Effector CD8-positive, alpha-beta T cell (primary cell): ENCODE data around the gene OTUD4.
"Not testable (repeated sequence)": the region's sequence is repeated elsewhere in the genome, so short reads cannot be mapped to it uniquely, and the experiment has no call there.

Experiments
- DNase-seq: peaks from one replicate; lab custom pipeline; 2025; lab: John Stamatoyannopoulos, UW

OTUD4 gene

DNA sequence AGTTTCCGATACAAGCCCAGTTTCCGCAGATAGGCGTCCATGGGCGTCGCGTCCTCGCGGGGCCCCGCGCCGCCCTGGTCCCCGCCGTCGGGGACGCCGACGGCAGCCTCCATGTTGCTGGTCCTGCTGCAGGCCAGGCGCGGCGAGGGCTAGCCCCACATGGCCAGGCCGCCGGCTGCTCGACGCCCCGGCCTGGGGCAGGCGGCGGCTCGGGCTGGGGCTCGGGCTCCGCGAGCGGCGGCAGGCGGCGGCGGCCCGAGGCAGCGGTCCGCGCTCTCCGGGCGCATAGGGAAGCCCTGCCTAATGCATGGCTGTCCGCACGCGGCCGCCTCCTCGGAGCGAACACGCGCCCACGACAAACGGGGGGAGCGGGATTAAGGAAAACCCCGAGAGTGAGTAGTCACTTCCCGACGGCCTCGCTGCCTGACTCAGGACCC, 510 bp downstream of the OTUD4 start:
- not testable (repeated sequence) for DNase-seq

DNA sequence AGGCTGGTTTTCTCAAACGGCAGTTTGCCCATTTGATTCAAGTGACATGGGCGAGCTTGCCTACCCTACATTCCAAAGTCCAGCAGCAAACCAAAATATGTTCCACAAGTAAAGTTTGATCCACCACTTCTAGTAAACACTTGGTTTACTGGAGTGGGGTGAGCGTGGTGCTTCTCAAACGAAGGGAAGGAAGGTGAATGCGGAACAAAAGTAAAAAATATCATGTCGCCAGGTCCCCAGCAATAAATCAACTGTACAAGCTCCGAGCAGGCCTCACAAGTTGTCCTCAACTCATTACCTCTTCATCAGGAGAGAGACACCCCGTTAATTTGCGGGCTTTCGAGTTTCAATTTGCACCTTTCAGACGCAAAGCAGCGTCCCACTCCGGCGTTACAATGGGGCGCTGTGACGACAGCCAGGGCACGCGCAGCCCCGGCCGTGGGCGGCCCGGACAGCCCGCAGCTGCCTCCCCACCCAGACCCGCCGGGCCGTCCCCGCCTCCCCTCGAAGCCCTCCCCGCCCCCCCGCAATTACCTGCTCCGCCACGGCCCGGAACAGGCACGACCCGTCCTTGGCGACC, 1.0 kb downstream of the OTUD4 start:
- peak; percentile 53 for DNase-seq

DNA sequence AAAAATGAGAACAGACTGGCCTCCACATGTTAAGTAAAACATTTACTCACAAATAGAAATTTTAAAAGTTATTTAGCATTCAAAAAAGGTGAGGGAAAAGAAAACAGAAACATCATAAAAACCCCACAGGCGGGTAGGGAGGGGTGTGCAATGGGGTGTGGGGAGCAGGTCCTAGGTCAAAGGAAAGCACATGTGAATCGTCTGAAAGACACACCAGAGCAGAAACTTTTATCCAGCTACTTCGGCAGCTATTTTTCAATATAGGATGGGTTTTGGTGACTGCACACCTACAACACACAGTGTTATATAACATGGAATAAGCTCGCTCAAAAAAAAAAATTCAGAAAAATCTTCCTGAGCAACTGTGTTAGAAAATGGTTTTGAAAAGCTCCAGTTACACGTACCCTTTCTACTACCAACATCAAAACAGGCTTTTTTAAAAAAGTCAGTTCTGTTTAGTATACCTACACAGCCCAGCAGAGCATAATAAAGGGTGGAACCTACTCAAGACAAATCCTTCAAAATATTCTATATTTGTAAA, 1.6 kb downstream of the OTUD4 start:
- no peak for DNase-seq

DNA sequence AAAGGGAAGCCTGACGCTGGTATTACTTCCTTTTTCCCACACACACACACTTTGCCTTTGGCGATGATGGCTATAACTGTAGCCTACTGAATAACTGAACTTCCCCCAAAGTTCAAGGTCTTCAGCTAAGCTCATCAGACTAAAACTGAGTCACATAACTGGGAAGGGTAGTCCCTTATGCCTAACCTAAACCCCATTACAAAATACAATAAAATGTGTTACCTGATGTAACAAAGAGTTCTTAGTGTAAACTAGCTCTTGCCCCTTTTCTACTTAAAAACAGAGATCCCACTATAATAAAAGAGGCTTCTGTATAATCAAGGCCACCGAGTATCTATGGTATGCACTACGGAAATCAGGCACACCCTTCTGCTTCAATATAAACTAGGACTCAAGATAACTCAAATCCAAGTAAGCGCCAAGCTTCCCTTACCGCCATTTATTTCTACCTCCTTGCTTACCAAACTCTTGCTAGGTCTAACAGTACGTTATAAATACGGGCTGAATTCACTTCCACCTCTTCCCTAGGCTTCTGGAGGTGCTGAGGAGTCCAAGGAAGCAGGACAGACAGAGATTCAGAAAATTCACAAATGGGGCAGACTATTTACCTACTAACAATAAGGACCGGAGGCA, 2.4 kb downstream of the OTUD4 start:
- no peak for DNase-seq

DNA sequence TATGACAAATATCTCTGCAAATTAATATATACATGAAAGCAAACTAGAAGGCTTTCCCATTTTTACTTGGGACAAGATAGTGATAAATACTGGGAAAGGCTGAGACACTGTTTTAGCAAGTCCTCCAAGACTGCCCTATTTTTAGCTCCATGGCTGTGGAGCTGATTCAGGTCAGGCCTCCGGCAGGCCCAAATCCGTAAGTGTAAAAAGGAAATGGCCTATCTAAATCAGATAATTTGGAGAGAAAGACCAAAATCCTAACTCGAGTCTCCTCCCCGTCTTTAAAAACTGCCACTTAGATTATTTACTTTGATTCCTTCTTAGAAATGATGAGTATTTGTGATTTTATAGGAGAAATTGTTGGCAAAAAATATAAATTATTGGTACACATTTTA, 2.9 kb downstream of the OTUD4 start:
- DNase-seq = no peak

DNA sequence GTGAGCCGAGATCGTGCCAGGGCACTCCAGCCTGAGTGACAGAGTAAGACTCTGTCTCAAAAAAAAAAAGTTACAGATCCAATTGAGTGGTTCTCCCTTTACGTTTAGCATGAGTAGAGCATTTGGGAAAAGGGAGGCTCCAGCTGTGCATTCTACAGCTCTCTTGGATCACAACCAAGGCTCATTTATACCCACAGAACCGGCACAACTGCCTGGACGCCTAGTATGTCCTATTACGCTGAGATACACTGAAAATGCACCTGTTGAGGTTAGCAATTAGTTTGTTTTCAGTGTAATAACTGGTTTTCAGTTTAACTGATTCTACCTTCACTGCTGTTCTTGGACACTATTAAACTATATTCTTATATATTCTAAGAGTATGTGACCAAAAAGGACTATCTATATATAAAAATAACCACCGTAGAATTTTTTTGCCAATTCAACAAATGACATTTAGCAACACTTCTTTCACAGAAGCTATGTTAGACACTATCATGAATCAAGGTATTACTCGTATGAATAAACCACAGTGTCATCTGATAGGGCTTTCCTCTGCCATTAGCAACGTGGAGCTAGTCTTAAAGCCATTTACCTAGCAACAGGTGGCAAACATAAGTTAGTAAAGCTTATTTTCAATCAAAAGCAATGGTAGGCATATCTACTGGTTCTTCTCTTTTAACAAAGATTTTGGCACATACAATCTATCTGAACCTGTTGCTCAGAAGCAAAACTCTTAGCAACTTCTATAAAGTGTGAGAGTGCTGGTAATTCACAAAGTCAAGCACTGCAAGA, 3.6 kb downstream of the OTUD4 start:
- no peak for DNase-seq

DNA sequence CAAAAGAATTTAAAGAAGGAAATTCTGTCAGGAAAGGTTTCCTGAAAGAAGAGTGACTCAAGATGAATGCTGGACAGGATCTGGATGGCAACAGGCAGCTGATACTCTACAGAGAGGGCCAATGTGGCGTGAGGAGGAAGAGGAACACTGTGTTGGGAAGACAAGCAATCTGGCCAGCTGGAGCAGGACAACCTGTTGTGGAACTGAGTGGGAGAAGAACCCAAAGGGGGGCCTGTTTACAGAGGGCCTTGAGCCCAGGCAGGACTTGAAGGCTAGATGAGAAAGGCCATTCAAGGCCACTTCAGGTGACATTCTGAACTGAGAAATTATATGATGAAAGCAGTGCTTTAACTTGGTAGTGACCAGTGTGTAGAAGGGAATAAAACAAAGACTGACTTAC, 8.5 kb downstream of the OTUD4 start:
- no peak for DNase-seq

DNA sequence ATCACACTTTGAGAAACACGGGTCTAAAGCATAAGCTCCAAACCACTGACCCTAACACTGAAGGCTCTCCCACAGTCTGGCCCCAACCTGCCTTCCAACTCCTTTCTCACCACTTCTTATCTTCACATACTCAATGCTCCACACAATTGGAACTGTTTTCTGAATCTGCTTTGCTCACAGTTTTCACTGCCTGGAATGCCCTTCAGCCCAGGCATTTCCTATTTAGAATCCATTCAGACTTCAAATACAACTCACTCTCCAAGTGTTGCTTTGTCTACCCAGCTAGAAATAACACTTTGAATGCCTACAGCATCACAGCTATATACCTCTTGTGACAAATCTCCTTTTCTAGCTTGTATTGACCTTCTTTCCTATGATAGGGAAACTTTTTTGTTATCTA, 10.2 kb downstream of the OTUD4 start:
- DNase-seq = no peak

DNA sequence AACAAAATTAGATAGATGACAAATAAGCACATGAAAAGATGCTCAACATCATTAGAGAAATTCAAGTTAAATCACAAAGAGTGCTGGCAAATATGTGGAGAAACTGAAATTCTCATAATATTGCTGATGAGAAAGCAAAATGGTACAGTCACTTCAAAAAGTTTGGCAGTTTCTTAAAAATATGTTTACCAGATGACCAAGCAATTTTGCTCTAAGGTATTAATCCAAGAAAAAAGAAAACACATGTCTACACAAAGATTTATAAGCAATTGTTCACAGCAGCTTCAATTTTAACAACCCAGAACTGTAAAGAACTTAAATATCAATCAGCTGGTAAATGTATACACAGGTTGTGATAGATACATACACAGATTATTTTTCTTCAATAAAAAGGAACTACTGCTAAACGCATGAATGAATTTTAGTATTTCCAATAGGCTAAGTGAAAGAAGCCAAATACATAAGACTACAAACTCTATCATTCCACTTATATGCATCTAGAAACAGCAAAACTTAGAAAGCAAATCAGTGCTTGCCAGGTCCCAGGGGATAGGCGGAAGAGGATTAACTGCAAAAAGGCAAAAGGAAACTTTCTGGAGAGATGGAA, 11.7 kb downstream of the OTUD4 start:
- no peak for DNase-seq

DNA sequence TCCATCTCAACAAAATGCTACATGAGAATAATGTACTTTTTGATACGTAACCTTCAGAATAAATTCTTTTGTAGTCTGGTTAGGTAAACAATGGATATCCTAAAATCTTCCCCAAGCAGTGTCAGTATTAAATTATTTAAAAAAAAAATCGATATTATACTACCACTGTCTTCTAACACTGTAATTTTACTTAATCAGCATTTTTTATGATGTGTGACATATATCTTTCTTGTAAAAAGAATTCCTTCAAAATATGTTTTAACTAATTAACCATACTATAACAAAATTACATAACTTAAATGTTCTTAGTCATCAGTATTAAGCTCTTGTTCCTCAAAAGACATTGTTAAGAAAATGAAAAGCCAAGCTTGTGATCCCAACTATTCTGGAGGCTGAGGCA, 12.5 kb downstream of the OTUD4 start:
- DNase-seq = no peak

DNA sequence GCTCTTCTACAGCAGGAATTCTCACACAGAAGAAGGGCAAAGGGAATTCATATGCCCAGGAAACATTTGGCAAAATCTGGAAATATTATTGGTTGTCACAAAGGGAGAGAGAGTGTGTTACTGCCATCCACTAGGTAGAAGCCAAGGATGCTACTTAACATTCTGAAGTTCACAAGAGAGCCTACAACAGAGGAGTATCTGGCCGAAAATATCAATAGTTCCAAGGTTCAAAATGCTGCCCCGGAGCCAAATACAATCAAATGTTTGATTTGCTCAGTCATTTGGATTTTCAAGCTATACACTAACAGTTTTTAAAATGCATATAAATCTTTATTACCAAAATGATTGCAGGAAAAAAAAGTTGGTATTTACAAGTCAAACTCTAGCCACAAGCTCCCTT, 18.8 kb downstream of the OTUD4 start:
- DNase-seq = no peak

DNA sequence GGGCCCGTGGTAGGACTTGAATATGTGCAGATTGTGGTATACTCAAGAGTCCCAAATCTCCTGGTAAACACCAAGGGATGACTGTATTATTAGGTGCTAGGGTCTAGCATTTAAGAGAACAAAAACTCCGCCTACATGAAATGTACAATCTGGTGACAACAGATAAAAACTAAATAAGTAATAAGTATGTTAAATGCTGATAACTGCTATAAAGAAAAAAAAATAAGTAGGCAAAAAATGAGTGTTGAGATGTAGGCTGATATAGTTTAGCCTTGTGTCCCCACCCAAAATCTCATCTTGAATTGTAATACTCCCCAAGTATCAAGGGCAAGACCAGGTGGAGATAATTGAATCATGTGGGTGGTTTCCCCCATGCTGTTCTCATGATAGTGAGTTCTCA, 23.4 kb downstream of the OTUD4 start:
- no peak for DNase-seq

DNA sequence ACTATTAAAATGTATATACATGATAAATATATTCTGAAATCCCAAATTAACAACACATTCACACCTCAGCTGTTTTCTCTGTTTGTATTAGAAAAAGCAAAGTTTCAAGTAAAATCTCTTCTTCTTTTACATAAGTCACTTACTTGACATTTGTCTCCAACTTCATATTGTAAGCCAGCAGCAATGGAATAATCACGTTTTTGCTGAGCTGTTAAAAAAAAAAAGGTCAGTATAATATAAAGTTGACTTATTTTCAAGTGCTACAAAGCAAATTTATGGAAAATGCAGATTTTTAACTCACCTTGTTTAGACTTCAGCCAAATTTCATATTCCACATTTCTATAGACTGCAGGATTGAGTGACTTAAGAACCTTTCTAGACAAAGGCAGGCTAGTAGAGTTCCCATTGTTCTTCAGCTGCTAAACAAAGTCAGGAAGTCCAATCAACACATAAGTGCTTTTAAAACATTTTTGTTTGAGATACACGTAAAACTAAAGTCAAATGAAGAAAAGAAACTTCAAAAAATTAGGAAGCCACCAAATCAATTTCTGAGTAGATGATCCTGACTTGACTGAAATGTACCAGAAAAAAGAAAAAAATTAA, 25.0 kb downstream of the OTUD4 start:
- no peak for DNase-seq

DNA sequence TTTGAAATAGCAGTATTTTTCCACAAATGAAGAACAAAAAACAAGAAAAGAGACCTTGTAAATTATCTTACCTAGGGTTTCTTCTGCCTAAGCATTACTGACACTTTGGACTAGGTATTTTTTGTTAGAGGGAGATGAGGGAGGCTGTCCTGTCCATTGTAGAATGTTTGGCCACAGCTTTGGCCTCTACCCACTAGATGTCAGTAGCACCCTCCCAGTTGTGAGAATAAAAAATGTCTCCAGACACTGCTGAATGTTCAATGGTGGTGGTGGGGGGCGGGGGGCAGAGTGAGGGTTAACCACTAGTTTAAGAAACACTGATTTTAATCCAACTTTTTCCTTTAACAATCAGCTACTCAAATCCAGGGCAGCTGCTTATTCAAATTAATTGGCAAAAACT, 25.8 kb downstream of the OTUD4 start:
- DNase-seq = no peak

DNA sequence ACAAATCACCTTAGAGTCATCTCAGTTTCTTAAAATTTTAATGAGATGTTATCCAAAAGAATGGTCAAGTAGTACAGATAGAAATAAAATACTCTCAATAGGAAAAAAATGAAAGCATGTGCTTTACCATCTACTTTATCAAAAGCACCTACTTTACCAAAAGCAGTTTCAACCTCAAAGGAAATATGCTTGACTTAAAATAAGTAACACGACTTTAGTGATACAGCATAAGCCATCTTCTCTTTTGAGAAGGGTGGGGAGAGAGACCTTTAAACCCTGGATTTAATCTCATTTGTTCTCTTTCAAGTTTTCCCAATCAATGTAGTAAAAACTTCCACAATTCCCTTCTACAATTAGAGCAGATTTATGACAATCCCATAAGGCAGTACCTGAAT, 26.5 kb downstream of the OTUD4 start:
- DNase-seq = no peak

DNA sequence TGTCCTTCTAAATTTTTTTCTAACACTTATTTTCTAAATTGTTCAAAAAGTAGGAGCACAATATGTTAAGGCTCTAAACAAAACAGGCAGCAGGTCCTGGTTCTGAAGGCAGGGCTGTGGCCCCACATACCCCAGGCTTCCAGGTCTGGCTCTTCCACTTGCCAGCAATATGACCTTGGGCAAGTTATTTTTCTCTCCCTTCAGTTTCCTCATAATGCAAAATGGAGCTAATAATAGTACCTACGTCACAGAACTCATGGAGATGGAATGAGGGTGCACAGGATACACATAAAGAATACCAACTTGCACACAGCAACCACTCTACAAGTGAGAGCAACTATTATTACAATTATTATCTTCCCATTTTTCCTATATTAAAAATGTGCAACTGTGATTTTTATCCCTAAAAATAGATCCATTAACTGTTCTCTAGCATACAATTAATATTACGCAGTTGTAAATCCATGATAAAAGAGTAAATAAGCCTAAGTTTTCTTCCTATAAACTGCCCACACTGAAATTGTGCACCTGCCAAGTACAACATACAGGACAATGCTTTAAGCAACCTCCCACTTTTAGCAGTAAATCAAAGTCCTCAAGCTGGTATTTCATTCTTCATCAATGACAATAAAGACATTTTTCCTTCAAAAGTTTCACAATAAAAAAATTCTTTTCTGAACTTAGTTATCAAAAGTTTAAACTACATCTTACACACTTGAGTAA, 27.0 kb downstream of the OTUD4 start:
- no peak for DNase-seq

DNA sequence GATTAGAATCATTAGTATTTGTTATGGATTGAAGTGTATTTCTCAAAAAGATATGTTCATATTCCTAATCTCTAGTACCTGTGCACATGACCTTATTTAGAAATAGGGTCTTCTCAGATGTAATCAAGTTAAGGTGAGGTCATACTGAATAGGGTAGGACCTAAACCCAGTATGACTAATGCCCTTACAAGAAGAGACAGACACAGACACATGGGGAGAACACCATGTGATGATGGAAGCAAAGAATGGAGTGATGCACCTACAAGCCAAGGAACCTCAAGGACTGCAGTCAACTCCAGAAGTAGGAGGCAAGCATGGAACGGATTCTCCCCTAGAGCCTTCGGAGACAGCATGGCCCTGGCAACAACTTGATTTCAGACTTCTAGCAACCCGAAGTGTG, 31.4 kb downstream of the OTUD4 start:
- no peak for DNase-seq

DNA sequence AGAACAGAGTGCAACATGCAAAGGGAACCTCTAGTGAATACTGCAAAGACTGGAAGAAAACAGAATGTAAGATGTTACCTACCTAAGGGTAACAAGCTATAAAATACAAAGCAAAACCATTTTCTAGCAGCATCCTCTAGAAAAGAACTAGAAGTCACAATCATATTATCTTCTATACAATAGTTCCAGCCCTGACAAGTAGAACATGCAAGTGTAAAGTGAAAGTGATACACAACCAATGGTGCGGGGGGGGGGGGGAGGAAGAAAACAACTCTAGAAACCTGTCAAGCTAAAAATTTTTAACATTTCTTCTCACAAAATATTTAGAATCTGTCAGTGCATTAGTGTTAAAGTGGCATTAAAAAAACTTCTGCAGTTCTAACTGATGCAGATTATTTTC, 44.2 kb downstream of the OTUD4 start:
- not testable (repeated sequence) for DNase-seq

DNA sequence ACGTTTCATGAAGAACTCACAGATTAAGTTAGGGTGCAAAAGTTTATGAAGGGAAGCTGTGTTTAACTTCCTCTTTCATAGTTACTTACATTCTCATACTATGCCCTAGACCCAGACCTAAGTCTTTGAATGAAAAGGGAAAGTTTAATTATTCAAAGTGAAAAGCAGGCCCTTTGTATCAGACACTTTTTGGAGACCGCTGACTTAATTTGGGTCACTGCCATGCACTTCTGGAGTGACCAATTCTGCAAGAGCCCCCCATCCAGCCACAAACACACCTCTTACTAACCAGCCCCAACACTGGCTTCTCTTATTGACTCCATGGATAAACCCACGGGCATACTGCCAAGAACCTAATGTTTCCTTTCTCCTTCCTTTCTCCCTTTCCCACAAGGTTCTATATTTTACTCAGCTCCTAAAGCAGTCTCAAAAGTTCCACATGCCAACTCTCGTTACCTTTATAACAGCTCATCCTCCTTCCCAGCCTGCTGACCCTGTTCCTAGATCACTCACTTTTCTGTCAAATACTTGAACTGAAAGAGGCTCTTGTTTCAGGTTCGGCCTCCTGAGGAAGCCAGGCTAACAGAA, 47.8 kb downstream of the OTUD4 start:
- DNase-seq = no peak

DNA sequence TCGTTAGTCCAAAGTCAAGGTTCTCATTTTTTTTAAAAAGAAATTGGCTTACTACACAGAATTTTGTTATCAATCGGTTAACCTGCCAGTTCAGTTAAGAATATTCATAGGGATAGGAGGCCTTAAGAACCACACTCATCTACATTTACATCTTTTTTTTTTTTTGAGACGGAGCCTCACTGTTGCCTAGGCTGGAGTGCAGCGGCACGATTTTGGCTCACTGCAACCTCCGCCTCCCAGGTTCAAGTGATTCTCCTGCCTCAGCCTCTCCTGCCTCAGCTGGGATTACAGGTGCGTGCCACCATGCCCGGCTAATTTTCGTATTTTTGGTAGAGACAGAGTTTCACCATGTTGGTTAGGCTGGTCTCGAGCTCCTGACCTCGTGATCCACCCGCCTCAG, 48.5 kb downstream of the OTUD4 start:
- no peak for DNase-seq

DNA sequence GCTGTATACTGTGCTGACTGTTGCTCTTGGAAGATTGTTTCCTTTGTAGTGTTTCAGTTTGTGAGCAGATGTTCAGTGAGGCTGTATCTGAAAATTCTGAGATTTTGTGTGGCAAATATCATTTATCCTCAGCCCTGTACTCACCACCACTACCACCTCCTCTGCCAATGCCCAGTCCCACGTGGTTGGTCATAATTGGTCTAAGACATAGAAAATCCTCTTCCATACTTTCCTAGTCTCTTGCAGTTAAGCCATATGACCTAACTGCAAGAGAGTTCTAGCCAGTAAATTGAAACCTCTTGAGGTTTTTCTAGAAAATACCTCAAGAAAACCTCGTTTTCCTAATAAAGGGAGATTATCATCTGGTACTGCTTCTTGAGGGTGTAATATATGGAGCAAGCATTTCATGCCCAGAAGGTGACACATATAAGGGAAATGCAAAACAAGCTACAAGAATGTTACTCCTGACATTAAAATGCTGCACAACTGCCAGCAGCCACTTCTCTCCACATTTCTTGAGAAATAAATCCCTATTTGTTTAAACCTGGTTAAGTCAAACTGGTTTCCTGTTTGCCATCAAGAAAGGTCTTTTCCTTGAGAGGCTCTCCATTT, 49.5 kb downstream of the OTUD4 start:
- no peak for DNase-seq
